Kidney tubule cell (primary cell): ENCODE results near the gene PKN1.

Experiments
- DNase-seq: peaks from one replicate; pipeline ENCODE4 v3.0.0-alpha.2; 2018; ENCODE audit warnings: low spot score

The PKN1 gene

DNA sequence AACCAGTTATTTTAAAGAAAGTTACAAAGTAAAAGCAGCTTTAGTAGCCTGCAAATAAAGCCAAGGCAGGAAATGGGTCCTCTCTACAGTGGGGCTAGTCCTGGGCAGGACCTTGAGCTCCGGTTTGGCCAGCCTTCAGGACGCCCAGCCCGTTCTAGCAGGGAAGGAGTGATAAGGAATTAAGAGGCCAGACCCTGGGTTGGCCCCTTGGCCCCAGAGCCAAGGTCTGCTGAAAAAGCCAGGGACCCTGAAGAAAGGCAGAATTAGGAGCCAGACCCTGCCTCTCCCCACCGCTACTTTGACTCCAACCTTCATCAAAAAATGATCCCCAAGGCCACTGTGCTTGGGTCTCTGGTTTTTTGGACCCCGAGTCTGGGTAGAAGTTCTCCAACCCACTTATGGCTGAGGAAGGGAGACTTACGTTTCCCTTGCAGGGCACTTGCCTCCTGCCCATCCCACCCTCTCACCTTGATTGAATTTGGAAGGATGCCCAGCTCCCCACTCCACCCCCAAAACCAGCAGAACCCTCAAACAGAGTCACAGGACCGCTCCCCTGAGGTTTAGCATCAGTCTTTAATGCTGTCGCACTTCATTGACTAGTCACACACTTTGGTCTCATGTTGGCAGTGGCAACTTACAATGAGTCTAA, 81.2 kb downstream of the PKN1 start:
- DNase-seq: no peak

DNA sequence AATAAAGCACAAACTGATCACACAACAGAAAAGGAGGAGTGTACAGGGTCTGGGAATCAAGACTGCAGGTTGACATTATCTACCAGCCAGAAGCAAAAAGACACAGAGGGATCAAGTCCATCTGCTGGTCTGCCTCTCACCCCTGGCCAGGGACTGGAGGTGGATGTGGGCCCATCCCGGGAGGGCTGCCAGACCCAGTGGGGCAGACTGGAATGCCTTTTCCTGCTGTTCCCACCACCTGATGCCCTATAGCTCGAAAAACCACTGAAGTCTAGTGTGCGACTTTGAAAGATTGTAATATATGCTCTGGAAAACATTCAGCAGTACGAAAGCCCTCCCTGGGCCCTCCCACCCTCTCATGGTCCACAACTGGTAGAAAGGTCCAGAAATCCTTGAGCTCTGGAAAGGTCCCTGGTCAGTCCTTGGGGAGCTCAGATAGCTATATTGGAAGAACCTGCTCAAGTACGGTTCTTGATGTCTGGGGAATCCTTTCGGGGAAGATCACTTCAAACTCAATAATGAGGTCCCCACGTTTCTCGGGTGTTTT, 82.5 kb downstream of the PKN1 start:
- no peak for DNase-seq

DNA sequence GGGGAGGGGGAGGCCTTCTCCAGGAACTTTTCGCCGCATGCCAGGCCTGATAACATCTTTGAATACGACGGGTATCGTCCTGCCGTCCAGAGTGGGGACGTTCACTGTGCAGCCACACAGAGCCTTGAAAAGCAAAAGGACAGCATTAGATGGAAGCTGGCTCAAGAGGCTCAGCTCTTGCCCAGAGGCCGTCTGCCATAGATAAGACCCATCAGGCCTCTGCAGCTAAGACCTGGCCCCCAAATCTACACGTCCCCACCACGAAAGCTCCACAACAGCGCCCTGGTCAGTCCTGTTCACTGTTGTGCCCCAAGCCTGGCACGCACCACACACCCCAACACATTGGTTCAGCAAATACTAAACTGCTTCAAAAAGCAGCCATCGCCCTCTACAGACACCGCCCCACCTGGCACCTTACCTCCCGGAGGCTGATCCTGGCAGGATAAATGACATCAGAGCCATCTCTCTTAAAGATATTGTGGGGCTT, 83.0 kb downstream of the PKN1 start:
- DNase-seq: peak; percentile 35

DNA sequence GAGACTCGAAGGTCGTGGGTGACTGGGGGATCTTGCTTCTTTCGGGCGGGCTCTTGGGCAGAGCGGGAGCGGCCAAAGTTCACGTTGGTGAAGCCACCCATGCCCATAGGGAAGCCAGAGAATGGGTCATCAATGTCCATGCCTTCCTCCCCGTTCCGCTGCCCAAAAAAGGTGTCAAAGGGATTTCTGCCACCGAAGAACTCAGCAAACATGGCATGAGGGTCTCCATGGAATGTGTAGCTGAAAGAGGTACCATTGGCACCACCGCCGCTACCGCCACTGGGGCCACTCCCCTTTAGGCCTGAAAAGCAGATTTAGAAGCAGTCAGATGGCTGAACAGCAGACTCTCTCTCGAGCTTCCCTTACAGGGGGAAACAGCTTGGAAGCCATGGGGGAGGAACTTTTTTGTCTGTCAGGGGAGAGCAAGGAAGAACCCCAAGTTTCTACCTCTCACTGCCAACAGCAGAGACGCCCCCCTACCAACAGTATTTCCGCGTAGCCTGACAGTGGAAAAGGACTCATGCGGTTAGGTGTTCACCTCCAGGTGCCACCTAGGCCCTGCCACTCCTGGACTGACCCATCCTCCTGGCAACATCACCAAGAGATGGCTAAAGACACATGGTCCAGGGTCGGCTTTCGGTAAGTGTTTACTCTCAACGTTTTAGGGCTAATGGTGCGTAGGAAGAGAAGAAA, 83.8 kb downstream of the PKN1 start:
- DNase-seq: peak; percentile 37

DNA sequence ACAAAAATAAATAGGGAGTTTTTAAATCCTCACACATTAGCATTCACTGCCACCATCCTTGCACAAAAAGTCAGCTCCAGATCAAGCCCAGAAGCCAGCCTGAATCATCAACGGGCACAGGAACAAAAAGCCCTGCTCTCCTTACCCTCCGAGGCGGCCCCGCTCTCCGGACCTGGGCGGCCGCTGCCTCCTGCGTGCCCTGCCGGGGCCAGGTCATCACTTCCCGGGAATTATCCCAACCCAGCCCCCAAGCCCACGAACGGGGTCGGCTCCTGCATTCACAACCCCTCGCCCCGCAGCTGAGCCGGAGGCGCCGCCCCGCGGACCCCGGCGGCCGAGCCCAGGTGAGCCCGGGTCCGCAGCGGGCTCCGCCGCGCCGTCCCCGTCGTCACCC, 84.3 kb downstream of the PKN1 start:
- no peak for DNase-seq

DNA sequence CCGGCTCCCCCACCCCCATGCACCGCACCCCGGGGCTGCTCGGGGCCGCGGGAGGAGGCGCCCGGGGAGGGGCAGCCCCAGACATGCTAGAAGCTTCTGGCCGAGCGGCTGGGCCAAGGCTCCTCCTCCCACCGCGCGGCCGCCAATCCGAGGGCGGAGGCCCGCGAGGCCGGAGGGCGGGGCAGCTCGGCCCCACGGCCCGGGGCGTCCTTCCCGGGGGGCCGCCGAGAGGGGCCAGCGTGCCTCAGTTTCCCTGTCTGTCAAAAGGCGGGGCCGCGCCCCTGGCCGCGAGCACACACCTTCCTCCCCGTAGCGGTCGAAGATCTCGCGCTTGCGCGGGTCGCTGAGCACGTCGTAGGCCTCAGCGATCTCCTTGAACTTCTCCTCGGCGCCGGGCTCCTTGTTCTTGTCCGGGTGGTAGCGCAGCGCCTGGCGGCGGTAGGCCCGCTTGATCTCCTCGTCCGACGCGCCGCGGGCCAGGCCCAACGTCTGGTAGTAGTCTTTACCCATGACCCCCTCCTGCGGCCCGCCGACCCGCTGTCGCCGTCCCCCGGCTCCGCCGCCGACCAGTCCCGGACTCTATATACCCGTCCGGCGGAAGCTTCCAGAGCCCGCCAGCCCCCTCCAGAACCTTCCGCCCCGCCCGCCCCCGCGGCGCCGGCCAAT, 84.9 kb downstream of the PKN1 start, which contains the start of gene DNAJB1:
Gene DNAJB1 (minus strand): TSS at position 558 of the 666 bp plus-strand sequence. CDS start 48 bp downstream, at position 510.
- peak; percentile 84 for DNase-seq

DNA sequence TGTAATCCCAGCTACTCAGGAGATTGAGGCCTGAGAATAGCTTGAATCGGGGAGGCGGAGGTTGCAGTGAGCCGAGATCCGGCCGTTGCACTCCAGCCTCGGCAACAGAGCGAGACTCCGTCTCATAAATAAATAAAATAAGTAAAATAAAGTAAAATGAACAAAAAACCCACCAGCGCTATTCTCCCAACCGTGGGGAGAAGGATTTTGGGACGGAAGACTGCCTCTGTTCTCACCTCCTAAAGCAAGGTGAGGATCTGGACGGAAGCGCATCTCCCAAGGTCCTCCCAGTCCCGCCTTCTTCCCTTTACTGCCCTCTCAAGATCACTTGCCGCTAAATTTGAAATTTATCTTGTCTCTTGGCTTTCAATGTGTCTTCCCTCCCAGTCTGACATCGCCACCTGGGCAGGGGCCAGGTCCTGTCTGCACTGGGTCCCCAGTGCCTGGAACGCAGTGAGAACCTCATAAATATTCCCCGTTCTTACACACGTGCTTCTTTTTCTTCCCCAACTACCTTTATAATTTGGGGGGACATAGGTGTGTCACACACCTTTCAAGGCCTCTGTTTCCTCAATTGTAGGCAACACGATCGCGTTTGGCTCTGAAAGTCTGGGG, 86.2 kb downstream of the PKN1 start:
- DNase-seq: no peak

DNA sequence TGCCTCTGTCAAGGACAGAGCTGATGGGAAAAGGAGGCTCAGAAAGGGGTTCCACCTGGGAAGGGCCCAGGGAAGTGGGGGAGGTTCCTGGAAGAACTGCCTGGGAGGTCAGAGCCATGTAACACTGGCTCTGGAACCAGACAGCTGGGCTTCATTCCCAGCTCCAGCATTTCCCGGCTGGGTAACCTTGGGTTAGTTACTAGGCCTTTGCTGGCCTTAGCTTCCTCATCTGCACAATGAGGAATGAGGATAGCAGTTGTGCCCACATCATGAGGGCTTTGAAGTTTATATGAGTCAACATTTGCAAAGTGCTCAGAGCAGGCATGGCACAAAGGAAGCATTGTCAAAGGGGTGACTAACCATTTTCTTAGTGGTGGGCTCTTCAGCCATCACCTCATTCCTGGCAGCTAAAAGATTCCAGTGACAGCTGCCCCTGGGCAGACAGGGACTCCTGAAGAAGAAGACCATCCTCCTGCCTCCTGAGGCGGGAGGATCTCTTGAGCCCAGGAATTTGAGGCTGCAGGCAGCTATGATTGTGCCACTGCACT, 86.8 kb downstream of the PKN1 start:
- peak; percentile 100 for DNase-seq

DNA sequence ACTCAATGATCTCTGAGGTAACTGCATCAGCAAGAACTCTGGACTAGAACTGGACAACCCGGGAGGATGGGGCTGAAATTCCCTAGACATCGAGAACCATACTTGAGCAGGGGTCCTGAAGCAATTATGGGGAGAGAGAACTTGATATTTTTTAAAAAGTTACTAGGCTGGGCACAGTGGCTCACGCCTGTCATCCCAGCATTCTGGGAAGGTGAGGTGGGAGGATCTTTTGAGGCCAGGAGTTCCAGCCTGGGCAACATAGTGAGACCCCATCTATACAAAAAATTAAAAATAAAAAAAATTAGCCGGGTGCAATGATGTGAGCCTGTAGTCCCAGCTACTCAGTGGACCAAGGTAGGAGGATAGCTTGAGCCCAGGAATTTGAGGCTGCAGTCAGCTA, 87.4 kb downstream of the PKN1 start:
- no peak for DNase-seq
